K562 (cell line): Measurements from ENCODE around the gene GLRX2. TPM values are rescaled to one million over a fixed set of nuclear protein-coding genes. Genes with fewer than 3 reads are reported as not detected.

Experiments
- BCLAF1 ChIP-seq, 2 experiments: fragments of 450-650 bp in 1 of 2; IDR thresholded peaks; 2 replicates each; pipeline ENCODE4 v1.6.1; 2011 to 2017; ENCODE audit warnings: low read depth in 2 of 2, antibody characterized with exemption in 1 of 2, borderline replicate concordance in 1 of 2, low read length in 1 of 2, mild to moderate bottlenecking in 1 of 2, mixed read lengths in 1 of 2; ENCODE audit not compliant: control insufficient read depth in 1 of 2
- BRD9 ChIP-seq: fragments of 450-650 bp; IDR thresholded peaks from 2 replicates; pipeline ENCODE4 v1.6.1; 2018; ENCODE audit warnings: low read depth; ENCODE audit not compliant: partially characterized antibody
- CBX3 ChIP-seq, 2 experiments: IDR thresholded peaks; 1 replicate in 1 of 2; 2 replicates in 1 of 2; pipeline ENCODE4 v1.6.1; 2012; ENCODE audit warnings: inconsistent platforms in 2 of 2, low read length in 2 of 2, borderline replicate concordance in 1 of 2, control low read depth in 1 of 2
- CHAMP1 ChIP-seq: fragments of 450-650 bp; IDR thresholded peaks from 2 replicates; pipeline ENCODE4 v1.6.1; 2016; ENCODE audit warnings: mild to moderate bottlenecking
- CXXC5 ChIP-seq: fragments of 250-450 bp; sonication (Bioruptor Pico); IDR thresholded peaks from 2 replicates; pipeline ENCODE4 v1.8.0; 2022; ENCODE audit warnings: inconsistent platforms, mild to moderate bottlenecking, moderate library complexity
- E2F3 ChIP-seq: fragments of 250-450 bp; sonication (Bioruptor Pico); IDR thresholded peaks from 2 replicates; pipeline ENCODE4 v1.4.0; 2020; ENCODE audit warnings: mild to moderate bottlenecking
- EGR1 ChIP-seq: fragments of 450-650 bp; conservative IDR thresholded peaks from 2 replicates; pipeline ENCODE4 v1.6.1; 2017; ENCODE audit warnings: mild to moderate bottlenecking
- GABPB1 ChIP-seq: sonication (generic); formaldehyde crosslinking; IDR thresholded peaks from 2 replicates; pipeline ENCODE4 v1.8.0; 2022; ENCODE audit warnings: mild to moderate bottlenecking, missing genetic modification reagents
- KAT7 ChIP-seq: sonication (generic); formaldehyde crosslinking; IDR thresholded peaks from 2 replicates; pipeline ENCODE4 v1.8.0; 2022; ENCODE audit warnings: missing genetic modification reagents, mild to moderate bottlenecking, borderline replicate concordance
- MAFK ChIP-seq: IDR thresholded peaks from 2 replicates; pipeline ENCODE4 v1.6.1; 2011; ENCODE audit warnings: low read length, improper control_type of control experiment
- NEUROD1 ChIP-seq: fragments of 150-350 bp; IDR thresholded peaks from 2 replicates; pipeline ENCODE4 v1.6.1; 2014; ENCODE audit warnings: borderline replicate concordance, low read length, low read depth; ENCODE audit not compliant: partially characterized antibody
- NR2C2 ChIP-seq, 2 experiments: fragments of 200-800 bp in 1 of 2; sonication (Bioruptor generic) in 1 of 2; sonication (generic) in 1 of 2; formaldehyde crosslinking in 1 of 2; IDR thresholded peaks; 2 replicates each; pipeline versions ENCODE4 v1.6.1 to v1.8.0; 2016 to 2022; ENCODE audit warnings: mild to moderate bottlenecking in 1 of 2, missing compliant biosample characterization in 1 of 2, missing genetic modification characterization in 1 of 2, missing genetic modification reagents in 1 of 2
- NR2F6 ChIP-seq: fragments of 450-650 bp; formaldehyde crosslinking; IDR thresholded peaks from 2 replicates; pipeline ENCODE4 v1.4.0; 2020; ENCODE audit warnings: mild to moderate bottlenecking
- RBM15 ChIP-seq: fragments of 200-400 bp; formaldehyde crosslinking; IDR thresholded peaks from 2 replicates; pipeline ENCODE4 v1.6.1; 2018; ENCODE audit warnings: mild to moderate bottlenecking, low read length, moderate library complexity; ENCODE audit not compliant: insufficient read depth
- VEZF1 ChIP-seq: fragments of 200-800 bp; sonication (Bioruptor generic); IDR thresholded peaks from 2 replicates; pipeline ENCODE4 v1.6.1; 2017; ENCODE audit warnings: missing genetic modification characterization, missing compliant biosample characterization
- ZBTB43 ChIP-seq: sonication (generic); formaldehyde crosslinking; IDR thresholded peaks from 2 replicates; pipeline ENCODE4 v1.8.0; 2023; ENCODE audit warnings: mild to moderate bottlenecking, missing genetic modification reagents
- ZNF133 ChIP-seq: fragments of 250-450 bp; sonication (Bioruptor Pico); IDR thresholded peaks from 2 replicates; pipeline ENCODE4 v1.4.0; 2020; ENCODE audit warnings: mild to moderate bottlenecking
- polyA plus RNA-seq, 8 experiments: library from polyadenylated mRNA; depleted of rRNA in 4 of 8; stranded (reverse) in 5 of 8; unstranded in 3 of 8; fragments of >200 nt; fragmentation: Nextera tagmentation in 2 of 8; fragmentation: Illumina TruSeq in 1 of 8; extraction: Ambion mirVana in 2 of 8; extraction: Trizol in 1 of 8; gene quantifications; 2 replicates each; pipeline versions ENCODE4 v1.2.1 to v1.2.3, GENCODE V29; 2011 to 2014; ENCODE audit warnings: inconsistent platforms in 1 of 8, missing spikeins in 1 of 8
- total RNA-seq, 7 experiments: library from RNA; depleted of rRNA in 6 of 7; stranded (reverse); fragments of >200 nt in 6 of 7; fragmentation: Illumina TruSeq in 2 of 7; extraction: Trizol in 2 of 7; gene quantifications; 2 replicates each; pipeline versions ENCODE4 v1.2.1 to v1.2.3, GENCODE V29; 2011 to 2021; ENCODE audit warnings: low replicate concordance in 1 of 7

GLRX2 gene
- total and polyA plus RNA-seq, 9 of the 15 experiments (the other 6 are each of a cell fraction or from before 2014, with no cell fraction given), result 13.3 to 82.6 (median 55.1) TPM

- 0 out of 2 replicates have a peak, but pooled peaks have one; percentile 42 for TF ChIP-seq CHAMP1
- TF ChIP-seq ZBTB43 (CRISPR knock-in tag), result no peak
- peak in 1 of 2 experiments; percentile 44; a peak in 1 of 3 replicates for TF ChIP-seq CBX3 (IDR thresholded peaks at IDR 0.05; ENCODE audit: borderline replicate concordance in 1 of 2, low read length in 2 of 2)
- TF ChIP-seq GABPB1, result 0 out of 2 replicates have a peak, but pooled peaks have one; percentile 61
- no peak for TF ChIP-seq KAT7 (CRISPR knock-in tag)
- TF ChIP-seq MAFK, result no peak; the same call in 1 of the 2 replicates
- TF ChIP-seq RBM15, result no peak
- no peak for TF ChIP-seq ZNF133 (CRISPR knock-in tag)
- TF ChIP-seq BCLAF1 (IDR thresholded peaks at IDR 0.05; ENCODE audit: borderline replicate concordance in 1 of 2, control insufficient read depth in 1 of 2, low read depth in 2 of 2, low read length in 1 of 2), result 0 out of 4 replicates have a peak, but pooled peaks of 1 of the 2 experiments have one; percentile 48
- TF ChIP-seq E2F3 (CRISPR knock-in tag), result no peak
- peak; percentile 53 for TF ChIP-seq BRD9
- no peak for TF ChIP-seq EGR1
- no peak for TF ChIP-seq NR2F6 (CRISPR knock-in tag)
- TF ChIP-seq NR2C2 (CRISPR knock-in tag; IDR thresholded peaks at IDR 0.05), result no peak
- TF ChIP-seq NR2C2 (tag; IDR thresholded peaks at IDR 0.05), result no peak
- TF ChIP-seq CXXC5 (CRISPR knock-in tag), result peak; percentile 31; the same call in 1 of the 2 replicates
- TF ChIP-seq VEZF1 (CRISPR knock-in tag), result peak; percentile 17; the same call in 1 of the 2 replicates
- peak; percentile 22 for TF ChIP-seq NEUROD1
These were observed 35.3 kb downstream of the GLRX2 start (continued) for GRCh38 chr1:193069748-193070385.
